ENCODE results near the gene TMEM38B. TPM values are rescaled to one million over a fixed set of nuclear protein-coding genes. Genes with fewer than 3 reads are reported as not detected.
"Not testable (repeated sequence)": the region's sequence is repeated elsewhere in the genome, so short reads cannot be mapped to it uniquely, and the experiment has no call there.

The TMEM38B gene
- total RNA-seq, 2 experiments from 2014 or later: 9.9 to 17.9 TPM

GRCh38 chr9:105782561-105783494 lies 88.5 kb downstream of the TMEM38B start:
- DNase-seq; H3K4me3 Mint-ChIP-seq; ATAC-seq; CTCF ChIA-PET; H3K27ac Mint-ChIP-seq; H3K4me1 Mint-ChIP-seq; H3K36me3 Mint-ChIP-seq; H3K27me3 Mint-ChIP-seq; H3K9me3 Mint-ChIP-seq (ENCODE audit: low read depth): not testable (repeated sequence)

- ATAC-seq; CTCF ChIA-PET; H3K36me3 Mint-ChIP-seq; H3K4me1 Mint-ChIP-seq; H3K27me3 Mint-ChIP-seq; H3K4me3 Mint-ChIP-seq; H3K27ac Mint-ChIP-seq; H3K9me3 Mint-ChIP-seq (ENCODE audit: low read depth); DNase-seq: not testable (repeated sequence)
Observed at GRCh38 chr9:105783495-105783872, 89.1 kb downstream of the TMEM38B start.

GRCh38 chr9:105786796-105787195 lies 92.5 kb downstream of the TMEM38B start:
- not testable (repeated sequence) for H3K36me3 Mint-ChIP-seq; DNase-seq; H3K9me3 Mint-ChIP-seq (ENCODE audit: low read depth)

GRCh38 chr9:105816202-105816744 lies 121.9 kb downstream of the TMEM38B start:
- H3K9me3 Mint-ChIP-seq (ENCODE audit: low read depth): peaks cover 10% of the 10 kb centered on the region
- no peak overlapping the region for H3K4me3 Mint-ChIP-seq
- no peak overlapping the region for H3K27ac Mint-ChIP-seq
- CTCF ChIA-PET: no interaction called here
- DNase-seq: no peak
- H3K4me1 Mint-ChIP-seq: no peaks in the 10 kb centered on the region
- H3K27me3 Mint-ChIP-seq: no peaks in the 10 kb centered on the region
- H3K36me3 Mint-ChIP-seq: no peaks in the 10 kb centered on the region
- no peak for ATAC-seq

More at GRCh38 chr9:105786796-105787195, 92.5 kb downstream of the TMEM38B start:
- H3K27ac Mint-ChIP-seq, ATAC-seq, H3K27me3 Mint-ChIP-seq, H3K4me3 Mint-ChIP-seq, H3K4me1 Mint-ChIP-seq, CTCF ChIA-PET: not testable (repeated sequence)

- Mint-ChIP-seq H3K9me3 (ENCODE audit: low read depth) (peaks cover 10% of the 10 kb centered on the region), H3K36me3 (no peaks in the 10 kb centered on the region), H3K4me1 (no peaks in the 10 kb centered on the region), H3K4me3 (no peak overlapping the region), H3K27ac (no peak overlapping the region), H3K27me3 (no peaks in the 10 kb centered on the region)
- DNase-seq (no peak), ATAC-seq (no peak)
- CTCF ChIA-PET: no interaction called here
Observed at GRCh38 chr9:105816981-105817380, 122.6 kb downstream of the TMEM38B start.

- Mint-ChIP-seq H3K36me3 (no peaks in the 10 kb centered on the region), H3K9me3 (ENCODE audit: low read depth) (peaks cover 12% of the 10 kb centered on the region), H3K4me3 (no peak overlapping the region), H3K27me3 (no peaks in the 10 kb centered on the region), H3K27ac (no peak overlapping the region), H3K4me1 (no peaks in the 10 kb centered on the region)
- ATAC-seq (no peak), DNase-seq (no peak)
- CTCF ChIA-PET: no interaction called here
Observed at GRCh38 chr9:105818903-105819302, 124.6 kb downstream of the TMEM38B start.

- ATAC-seq (no peak), DNase-seq (no peak)
- peaks cover 8% of the 10 kb centered on the region for H3K9me3 Mint-ChIP-seq (ENCODE audit: low read depth)
- CTCF ChIA-PET: no interaction called here
- H3K36me3 Mint-ChIP-seq: no peaks in the 10 kb centered on the region
- H3K27ac Mint-ChIP-seq: no peak overlapping the region
- no peaks in the 10 kb centered on the region for H3K4me1 Mint-ChIP-seq
- no peak overlapping the region for H3K4me3 Mint-ChIP-seq
- H3K27me3 Mint-ChIP-seq: no peaks in the 10 kb centered on the region
Observed at GRCh38 chr9:105822814-105823213, 128.5 kb downstream of the TMEM38B start.

Other genes with a start within 250 kb of the TMEM38B start
- gene FSD1L, start 246.5 kb upstream of the TMEM38B start, total RNA-seq: 1 to 10 TPM; 6.3 to 9.2 TPM
- 10 to 100 TPM; 11.8 to 16.4 TPM for gene FKTN, start 136.4 kb upstream of the TMEM38B start, total RNA-seq
- under 1 TPM in 1 of 2 experiments, not detected in 1; 0.35 TPM for gene TAL2, start 32.1 kb upstream of the TMEM38B start, total RNA-seq